HFF-Myc (cell line): ENCODE measurements around the gene EPHA7.

Experiments
- DNase-seq: peaks from one replicate; pipeline ENCODE4 v3.0.0-alpha.2; 2011; ENCODE audit warnings: low read depth; ENCODE audit errors: extremely low read depth
- H3K4me3 ChIP-seq: replicated peaks from 2 replicates; pipeline ENCODE4 v1.5.1; 2011; ENCODE audit warnings: low read depth, mild to moderate bottlenecking, control low read depth, low read length
- CTCF ChIP-seq: IDR thresholded peaks from 2 replicates; pipeline ENCODE4 v1.5.1; 2012; ENCODE audit warnings: mild to moderate bottlenecking, low read depth, low read length, control low read depth; ENCODE audit errors: missing control alignments

EPHA7 gene

GRCh38 chr6:93222071-93222851 is 197.1 kb downstream of the EPHA7 start:
- DNase-seq: no peak
- no peak for TF ChIP-seq CTCF
- no peak overlapping the region for H3K4me3 ChIP-seq

GRCh38 chr6:93219447-93219846 is 199.9 kb downstream of the EPHA7 start:
- no peak for DNase-seq
- H3K4me3 ChIP-seq: no peak overlapping the region
- no peak for TF ChIP-seq CTCF

- DNase-seq: no peak
- TF ChIP-seq CTCF: no peak
- no peak overlapping the region for H3K4me3 ChIP-seq
These were observed 201.3 kb downstream of the EPHA7 start for GRCh38 chr6:93218096-93218495.

GRCh38 chr6:93213028-93213427 is 206.3 kb downstream of the EPHA7 start:
- TF ChIP-seq CTCF: no peak
- no peak for DNase-seq
- H3K4me3 ChIP-seq: no peak overlapping the region

GRCh38 chr6:93210908-93211307 is 208.5 kb downstream of the EPHA7 start:
- no peak for TF ChIP-seq CTCF

GRCh38 chr6:93209358-93209757 is 210.0 kb downstream of the EPHA7 start:
- H3K4me3 ChIP-seq: no peak overlapping the region
- DNase-seq: no peak
- no peak for TF ChIP-seq CTCF

More at GRCh38 chr6:93210908-93211307, 208.5 kb downstream of the EPHA7 start:
- no peak for DNase-seq
- H3K4me3 ChIP-seq: no peak overlapping the region
